Uterus (tissue), 2 donors: Measurements from ENCODE around the gene ZFYVE1.

Source experiments
- POLR2A ChIP-seq, 2 donors: fragments of 450-650 bp; IDR thresholded peaks; one replicate each; pipeline ENCODE4 v1.6.1; 2016; ENCODE audit warnings: antibody characterized with exemption in 2 of 2, mild to moderate bottlenecking in 1 of 2, moderate library complexity in 1 of 2
- TF ChIP-seq, protein P1 (sequence below), 4 experiments: fragments of 200-600 bp in 2 of 4; fragments of 450-650 bp in 2 of 4; sonication (generic) in 2 of 4; IDR thresholded peaks; one replicate each; pipeline ENCODE4 v1.5.1; 2016 to 2019; ENCODE audit warnings: antibody characterized with exemption in 4 of 4, mild to moderate bottlenecking in 2 of 4, moderate library complexity in 1 of 4

DNA sequence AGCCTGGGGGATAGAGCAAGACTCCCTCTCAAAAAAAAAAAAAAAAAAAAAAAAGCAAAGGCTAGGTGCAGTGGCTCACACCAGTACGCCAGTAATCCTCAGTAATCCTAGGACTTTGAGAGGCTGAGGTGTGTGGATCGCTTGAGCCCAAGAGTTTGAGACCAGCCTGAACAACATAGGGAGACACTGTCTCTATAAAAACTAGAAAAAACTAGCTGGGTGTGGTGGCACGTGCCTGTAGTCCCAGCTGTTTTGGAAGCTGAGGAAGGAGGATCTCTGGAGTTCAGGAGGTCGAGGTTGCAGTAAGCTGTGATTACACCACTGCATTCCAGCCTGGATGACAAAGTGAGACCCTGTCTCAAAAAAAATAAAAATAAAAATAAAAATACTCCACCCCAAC, 22.5 kb upstream of the ZFYVE1 start:
- TF ChIP-seq, protein P1, sequence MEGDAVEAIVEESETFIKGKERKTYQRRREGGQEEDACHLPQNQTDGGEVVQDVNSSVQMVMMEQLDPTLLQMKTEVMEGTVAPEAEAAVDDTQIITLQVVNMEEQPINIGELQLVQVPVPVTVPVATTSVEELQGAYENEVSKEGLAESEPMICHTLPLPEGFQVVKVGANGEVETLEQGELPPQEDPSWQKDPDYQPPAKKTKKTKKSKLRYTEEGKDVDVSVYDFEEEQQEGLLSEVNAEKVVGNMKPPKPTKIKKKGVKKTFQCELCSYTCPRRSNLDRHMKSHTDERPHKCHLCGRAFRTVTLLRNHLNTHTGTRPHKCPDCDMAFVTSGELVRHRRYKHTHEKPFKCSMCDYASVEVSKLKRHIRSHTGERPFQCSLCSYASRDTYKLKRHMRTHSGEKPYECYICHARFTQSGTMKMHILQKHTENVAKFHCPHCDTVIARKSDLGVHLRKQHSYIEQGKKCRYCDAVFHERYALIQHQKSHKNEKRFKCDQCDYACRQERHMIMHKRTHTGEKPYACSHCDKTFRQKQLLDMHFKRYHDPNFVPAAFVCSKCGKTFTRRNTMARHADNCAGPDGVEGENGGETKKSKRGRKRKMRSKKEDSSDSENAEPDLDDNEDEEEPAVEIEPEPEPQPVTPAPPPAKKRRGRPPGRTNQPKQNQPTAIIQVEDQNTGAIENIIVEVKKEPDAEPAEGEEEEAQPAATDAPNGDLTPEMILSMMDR (IDR thresholded peaks at IDR 0.05) = no peak
- no peak for TF ChIP-seq POLR2A (IDR thresholded peaks at IDR 0.05)
